Measurements from ENCODE around the gene POTEC.
A peak's percentile ranks its signal among the peaks of the same experiment; 100 is the strongest.
"Not testable (repeated sequence)": the region's sequence is repeated elsewhere in the genome, so short reads cannot be mapped to it uniquely, and the experiment has no call there.

Gene POTEC

GRCh38 chr18:14470046-14470445, 73.4 kb downstream of the POTEC start:
- in situ Hi-C loops (cut with HindIII; ENCODE audit: low pct_unique_long_range_greater_than_20kb, low sequenced_read_pairs), result not testable (repeated sequence)
- peak in 1 of 2 experiments; percentile 61 for DNase-seq (ENCODE audit: low read depth in 1 of 2, low spot score in 1 of 2)

GRCh38 chr18:14465989-14466388, 77.4 kb downstream of the POTEC start:
- in situ Hi-C loops (cut with HindIII; ENCODE audit: low pct_unique_long_range_greater_than_20kb, low sequenced_read_pairs), result not testable (repeated sequence)
- DNase-seq (ENCODE audit: low read depth in 1 of 2, low spot score in 1 of 2), result peak in 1 of 2 experiments; percentile 61
